H1 (cell line): ENCODE measurements around the gene DNAL4. TPM values are rescaled to one million over a fixed set of nuclear protein-coding genes. Genes with fewer than 3 reads are reported as not detected.

Experiments used
- CTCF ChIA-PET: fragments of 300-600 bp; sonication (Branson Sonifier 250); formaldehyde crosslinking; loops from one replicate; lab custom pipeline; 2021; ENCODE audit not compliant: partially characterized antibody; lab: Charles Lee
- POLR2A ChIA-PET: fragments of 300-600 bp; sonication (Branson Sonifier 250); formaldehyde crosslinking; loops from one replicate; lab custom pipeline; 2021; ENCODE audit warnings: inconsistent platforms; ENCODE audit not compliant: partially characterized antibody; lab: Charles Lee
- DNase-seq, 2 experiments: peaks; one replicate each; pipeline versions ENCODE4 v3.0.0 to v3.0.0-alpha.2; 2010 to 2022; ENCODE audit warnings: low spot score in 2 of 2, low read depth in 1 of 2, mixed read lengths in 1 of 2
- FAIRE-seq: peaks from 2 replicates; lab custom pipeline; 2011; peaks lifted over from hg19 to GRCh38; lab: Jason Lieb, UNC
- H2AFZ ChIP-seq: 2 replicates; pipeline ENCODE4 v1.8.1; 2012; ENCODE audit warnings: low read length, inconsistent platforms
- H2AK5ac ChIP-seq: 2 replicates; pipeline ENCODE4 v1.6.1; 2013; ENCODE audit warnings: low read depth, low read length
- H2BK120ac ChIP-seq: replicated peaks from 2 replicates; pipeline ENCODE3; 2013; ENCODE audit warnings: low read depth, low read length, inconsistent platforms
- H2BK12ac ChIP-seq: 2 replicates; pipeline ENCODE4 v1.6.1; 2013; ENCODE audit warnings: low read depth, low read length
- H2BK15ac ChIP-seq: 2 replicates; pipeline ENCODE4 v1.6.1; 2013; ENCODE audit warnings: low read length
- H2BK20ac ChIP-seq: 2 replicates; pipeline ENCODE4 v1.6.1; 2013; ENCODE audit warnings: low read length
- H2BK5ac ChIP-seq: 2 replicates; pipeline ENCODE4 v1.6.1; 2013; ENCODE audit warnings: low read depth, low read length
- H3K14ac ChIP-seq: 2 replicates; pipeline ENCODE4 v1.6.1; 2013; ENCODE audit warnings: inconsistent platforms; ENCODE audit not compliant: insufficient read length
- H3K18ac ChIP-seq: 2 replicates; pipeline ENCODE4 v1.6.1; 2013; ENCODE audit warnings: low read length; ENCODE audit errors: extremely low read depth
- H3K23ac ChIP-seq: 2 replicates; pipeline ENCODE4 v1.6.1; 2013; ENCODE audit warnings: inconsistent platforms; ENCODE audit not compliant: insufficient read length
- H3K23me2 ChIP-seq: 2 replicates; pipeline ENCODE4 v1.6.1; 2013; ENCODE audit warnings: low read depth, low read length
- H3K27ac ChIP-seq: 2 replicates; pipeline ENCODE4 v1.6.1; 2011; ENCODE audit warnings: low read depth, low read length, inconsistent platforms
- H3K27me3 ChIP-seq, 4 experiments: replicated peaks in 1 of 4; 1 replicate in 1 of 4; 2 replicates in 3 of 4; pipeline versions ENCODE4 v1.6.1 to v1.8.1; 2011 to 2013; ENCODE audit warnings: low read length in 3 of 4, mild to moderate bottlenecking in 3 of 4, inconsistent platforms in 2 of 4, mixed read lengths in 2 of 4, moderate library complexity in 1 of 4; ENCODE audit not compliant: control insufficient read depth in 3 of 4, insufficient read depth in 3 of 4; ENCODE audit errors: extremely low read depth in 1 of 4
- H3K36me3 ChIP-seq, 4 experiments: 2 replicates each; pipeline versions ENCODE4 v1.6.1 to v1.8.1; 2011 to 2013; ENCODE audit warnings: mild to moderate bottlenecking in 4 of 4, low read length in 3 of 4, moderate library complexity in 2 of 4, control low read depth in 1 of 4, inconsistent platforms in 1 of 4; ENCODE audit not compliant: insufficient read depth in 4 of 4, control insufficient read depth in 2 of 4
- H3K4ac ChIP-seq: replicated peaks from 2 replicates; pipeline ENCODE3; 2013; ENCODE audit warnings: low read length, low read depth, mixed read lengths, inconsistent platforms; ENCODE audit not compliant: insufficient read length
- H3K4me1 ChIP-seq, 4 experiments: replicated peaks in 1 of 4; 1 replicate in 1 of 4; 2 replicates in 3 of 4; pipeline versions ENCODE4 v1.6.1 to v1.8.1; 2011 to 2013; ENCODE audit warnings: low read length in 3 of 4, inconsistent platforms in 2 of 4, mixed read lengths in 1 of 4; ENCODE audit not compliant: insufficient read depth in 4 of 4, control insufficient read depth in 3 of 4
- H3K4me2 ChIP-seq, 2 experiments: 2 replicates each; pipeline versions ENCODE4 v1.6.1 to v1.8.1; 2011 to 2013; ENCODE audit warnings: low read depth in 2 of 2, low read length in 2 of 2, control low read depth in 1 of 2, inconsistent platforms in 1 of 2, mild to moderate bottlenecking in 1 of 2; ENCODE audit not compliant: insufficient read depth in 1 of 2
- H3K4me3 ChIP-seq, 4 experiments: fragments of 200-600, 300-600 bp in 1 of 4; sonication (generic), shearing (Covaris generic), sonication (Bioruptor Twin) in 1 of 4; 2 replicates each; pipeline versions ENCODE4 v1.5.1 to v1.8.1; 2011 to 2016; ENCODE audit warnings: low read length in 4 of 4, low read depth in 3 of 4, control low read depth in 2 of 4, inconsistent platforms in 2 of 4, mild to moderate bottlenecking in 2 of 4, mixed read lengths in 1 of 4, moderate library complexity in 1 of 4; ENCODE audit not compliant: insufficient read depth in 2 of 4; ENCODE audit errors: extremely low read depth in 1 of 4
- H3K56ac ChIP-seq: replicated peaks from 2 replicates; pipeline ENCODE3; 2013; ENCODE audit warnings: low read depth, mild to moderate bottlenecking, mixed read lengths, low read length, inconsistent platforms; ENCODE audit not compliant: insufficient read length
- H3K79me1 ChIP-seq: 2 replicates; pipeline ENCODE4 v1.6.1; 2013; ENCODE audit warnings: low read depth, low read length, control low read depth
- H3K79me2 ChIP-seq, 2 experiments: 2 replicates each; pipeline versions ENCODE4 v1.6.1 to v1.8.1; 2012 to 2013; ENCODE audit warnings: low read length in 2 of 2, mild to moderate bottlenecking in 2 of 2, inconsistent platforms in 1 of 2; ENCODE audit not compliant: insufficient read depth in 2 of 2, control insufficient read depth in 1 of 2
- H3K9ac ChIP-seq, 4 experiments: replicated peaks in 1 of 4; 1 replicate in 1 of 4; 2 replicates in 3 of 4; pipeline versions ENCODE4 v1.6.1 to v1.8.1; 2011 to 2013; ENCODE audit warnings: low read depth in 3 of 4, low read length in 3 of 4, control low read depth in 2 of 4, mild to moderate bottlenecking in 2 of 4, moderate library complexity in 2 of 4, inconsistent platforms in 1 of 4; ENCODE audit errors: extremely low read depth in 1 of 4
- H3K9me3 ChIP-seq, 2 experiments: 2 replicates each; pipeline versions ENCODE4 v1.6.1 to v1.8.1; 2012 to 2013; ENCODE audit warnings: mild to moderate bottlenecking in 2 of 2, moderate library complexity in 2 of 2, control low read depth in 1 of 2, inconsistent platforms in 1 of 2, low read depth in 1 of 2, low read length in 1 of 2, mixed read lengths in 1 of 2; ENCODE audit not compliant: insufficient read depth in 2 of 2
- H4K20me1 ChIP-seq, 2 experiments: replicated peaks in 1 of 2; 2 replicates each; pipeline versions ENCODE3 to v1.8.1; 2011 to 2013; ENCODE audit warnings: inconsistent platforms in 2 of 2, low read length in 2 of 2, mild to moderate bottlenecking in 1 of 2; ENCODE audit not compliant: insufficient read depth in 2 of 2, control insufficient read depth in 1 of 2
- H4K5ac ChIP-seq: 2 replicates; pipeline ENCODE4 v1.6.1; 2013; ENCODE audit warnings: low read length, low read depth, mixed read lengths, inconsistent platforms; ENCODE audit not compliant: insufficient read length
- H4K8ac ChIP-seq: 2 replicates; pipeline ENCODE4 v1.8.0; 2013; ENCODE audit warnings: mild to moderate bottlenecking, moderate library complexity, low read length, inconsistent platforms; ENCODE audit not compliant: insufficient read depth; ENCODE audit errors: extremely low read depth
- H4K91ac ChIP-seq: replicated peaks from 2 replicates; pipeline ENCODE3; 2013; ENCODE audit warnings: low read length, mixed read lengths, inconsistent platforms; ENCODE audit not compliant: insufficient read length
- POLR2AphosphoS5 ChIP-seq: IDR thresholded peaks from 2 replicates; pipeline ENCODE4 v1.6.1; 2011; ENCODE audit warnings: low read depth, low read length
- TBP ChIP-seq: IDR thresholded peaks from 2 replicates; pipeline ENCODE4 v1.6.1; 2011; ENCODE audit warnings: low read depth, low read length, improper control_type of control experiment
- WGBS, 2 experiments: shearing (Covaris generic) in 1 of 2; methylation state at CpG; one replicate each; pipeline versions ENCODE4 v1.1.6 to v1.1.7; 2013 to 2015; ENCODE audit warnings: low lambda C conversion rate in 2 of 2, mixed read lengths in 2 of 2, inconsistent platforms in 1 of 2, low coverage in 1 of 2, missing lambda C conversion rate in 1 of 2; ENCODE audit not compliant: insufficient replicate concordance in 2 of 2, insufficient coverage in 1 of 2, insufficient read length in 1 of 2; ENCODE audit errors: extremely low coverage in 1 of 2, missing lambda C conversion rate in 1 of 2; 5-methylcytosine and 5-hydroxymethylcytosine counted together
- polyA plus RNA-seq, 7 experiments: library from polyadenylated mRNA; depleted of rRNA in 3 of 7; stranded (reverse) in 5 of 7; unstranded in 2 of 7; fragments of >200 nt in 5 of 7; fragments of 200-250 nt in 2 of 7; gene quantifications; 1 replicate in 5 of 7; 2 replicates in 1 of 7; 4 replicates in 1 of 7; pipeline versions ENCODE4 v1.2.1 to v1.2.3, GENCODE V29; 2011 to 2013; ENCODE audit warnings: missing spikeins in 2 of 7, mixed read lengths in 2 of 7
- total RNA-seq: library from RNA; stranded (reverse); fragmentation: NEBNext Ultra II Directional; extraction: Animal tissue kit (Norgen Biotek cat#: 25700); gene quantifications from 2 replicates; pipeline ENCODE4 v1.2.1, GENCODE V29; 2021

The DNAL4 gene
- total and polyA plus RNA-seq, 2 of the 8 experiments (the other 6 are each of a cell fraction or from before 2014, with no cell fraction given): 8.8 to 14.0 TPM

- ChIA-PET POLR2A (interaction anchor here (0.8 to 13.2 kb wide), 7 partner anchors 8 to 52 kb away, joined by 3 to 112 read pairs (median 4); partner anchors contain the start of genes GTPBP1 and TOMM22), CTCF (interaction anchor here (0.6 to 11.1 kb wide), 14 partner anchors 8 to 599 kb away, joined by 3 to 124 read pairs (median 4); partner anchors contain the start of genes DNAL4 and SUN2)
- Histone ChIP-seq H3K79me2 (no peaks in the 10 kb centered on the region), H3K27me3 (no peaks in the 10 kb centered on the region), H4K5ac (no peak overlapping the region), H4K91ac (no peak overlapping the region), H3K4ac (no peak overlapping the region), H2BK5ac (no peak overlapping the region), H3K9me3 (no peaks in the 10 kb centered on the region), H3K9ac (no peak overlapping the region), H3K4me1 (no peaks in the 10 kb centered on the region), H2BK120ac (no peak overlapping the region), H2BK12ac (no peak overlapping the region), H4K20me1 (peaks cover 6 to 10% of the 10 kb centered on the region in 2 experiments), H3K56ac (no peak overlapping the region), H3K27ac (no peak overlapping the region), H2BK20ac (no peak overlapping the region), H2AK5ac (no peak overlapping the region), H3K14ac (no peak overlapping the region), H3K79me1 (no peaks in the 10 kb centered on the region), H2AFZ (no peak overlapping the region), H3K23ac (no peak overlapping the region), H3K18ac (no peak overlapping the region), H2BK15ac (no peak overlapping the region), H3K36me3 (peaks cover 11 to 37% (median 31%) of the 10 kb centered on the region in 4 experiments; a peak in 7 of 8 replicates), H3K4me2 (no peak overlapping the region), H3K4me3 (no peak overlapping the region), H3K23me2 (no peaks in the 10 kb centered on the region), H4K8ac (no peak overlapping the region)
- no peak for DNase-seq
- 89% methylated on average over 8 of the region's 8 CpGs; no CpG with 5 or more reads in 1 of the 2 experiments for WGBS, 2 experiments
- FAIRE-seq: no peak
- TF ChIP-seq TBP (no peak), POLR2AphosphoS5 (0 out of 2 replicates have a peak, but pooled peaks have one; percentile 28)
Measured at GRCh38 chr22:38733724-38734381, 60.1 kb downstream of the DNAL4 start.
